GM21528 (cell line): ENCODE data around the gene ARFGAP1.
A peak's percentile ranks its signal among the peaks of the same experiment; 100 is the strongest.

ENCODE experiments used
- ATAC-seq: cut with Tn5 transposase; IDR thresholded peaks from one replicate; pipeline ENCODE4 v1.9.1; 2021; ENCODE audit warnings: mild to moderate bottlenecking, moderate library complexity; ENCODE audit not compliant: unreplicated experiment, low FRiP score

ARFGAP1 gene

GRCh38 chr20:63272105-63273058 is at the start of gene ARFGAP1:
Gene ARFGAP1, plus strand, starts transcription at chr20:63272813. Its CDS starts 2,768 bp downstream, at chr20:63275581.
- ATAC-seq: peak; percentile 70

GRCh38 chr20:63223121-63223825 is 49.3 kb upstream of the ARFGAP1 start:
- no peak for ATAC-seq

GRCh38 chr20:63223826-63224207 is 48.8 kb upstream of the ARFGAP1 start:
- no peak for ATAC-seq

DNA sequence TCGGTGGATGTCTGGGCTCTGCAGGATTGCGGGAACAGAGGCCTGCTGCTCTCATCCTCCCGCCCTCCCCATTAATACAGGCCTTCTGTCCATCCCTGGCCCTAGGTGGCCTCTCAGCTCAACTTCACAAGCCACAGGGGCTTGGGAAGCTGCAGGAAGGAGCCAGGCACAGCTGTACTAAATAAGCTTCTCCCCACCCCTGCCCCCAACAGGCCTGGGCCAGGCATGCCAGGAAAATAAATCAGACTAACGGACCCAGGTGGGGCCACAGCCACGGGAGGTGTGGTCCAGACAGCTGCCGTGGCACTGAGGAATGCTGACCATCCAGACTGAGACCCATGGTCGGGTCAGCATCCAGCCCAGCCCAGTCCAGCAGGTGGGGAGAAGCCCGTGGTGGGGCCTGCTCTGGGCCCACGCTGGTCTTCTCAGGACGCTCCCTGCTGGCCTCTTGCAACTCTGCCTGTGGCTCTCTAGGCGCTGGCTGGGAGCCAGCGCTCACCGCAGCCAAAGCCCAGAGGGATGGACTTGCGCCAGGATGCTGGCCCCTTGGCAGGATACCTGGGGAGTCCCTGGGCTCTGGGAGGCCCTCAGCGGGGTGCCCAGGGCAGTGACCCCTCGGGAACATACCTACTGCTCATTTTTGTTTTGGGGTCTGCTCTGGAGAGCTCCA is 48.1 kb upstream of the ARFGAP1 start:
- no peak for ATAC-seq

GRCh38 chr20:63225082-63225454 is 47.5 kb upstream of the ARFGAP1 start:
- ATAC-seq: no peak

DNA sequence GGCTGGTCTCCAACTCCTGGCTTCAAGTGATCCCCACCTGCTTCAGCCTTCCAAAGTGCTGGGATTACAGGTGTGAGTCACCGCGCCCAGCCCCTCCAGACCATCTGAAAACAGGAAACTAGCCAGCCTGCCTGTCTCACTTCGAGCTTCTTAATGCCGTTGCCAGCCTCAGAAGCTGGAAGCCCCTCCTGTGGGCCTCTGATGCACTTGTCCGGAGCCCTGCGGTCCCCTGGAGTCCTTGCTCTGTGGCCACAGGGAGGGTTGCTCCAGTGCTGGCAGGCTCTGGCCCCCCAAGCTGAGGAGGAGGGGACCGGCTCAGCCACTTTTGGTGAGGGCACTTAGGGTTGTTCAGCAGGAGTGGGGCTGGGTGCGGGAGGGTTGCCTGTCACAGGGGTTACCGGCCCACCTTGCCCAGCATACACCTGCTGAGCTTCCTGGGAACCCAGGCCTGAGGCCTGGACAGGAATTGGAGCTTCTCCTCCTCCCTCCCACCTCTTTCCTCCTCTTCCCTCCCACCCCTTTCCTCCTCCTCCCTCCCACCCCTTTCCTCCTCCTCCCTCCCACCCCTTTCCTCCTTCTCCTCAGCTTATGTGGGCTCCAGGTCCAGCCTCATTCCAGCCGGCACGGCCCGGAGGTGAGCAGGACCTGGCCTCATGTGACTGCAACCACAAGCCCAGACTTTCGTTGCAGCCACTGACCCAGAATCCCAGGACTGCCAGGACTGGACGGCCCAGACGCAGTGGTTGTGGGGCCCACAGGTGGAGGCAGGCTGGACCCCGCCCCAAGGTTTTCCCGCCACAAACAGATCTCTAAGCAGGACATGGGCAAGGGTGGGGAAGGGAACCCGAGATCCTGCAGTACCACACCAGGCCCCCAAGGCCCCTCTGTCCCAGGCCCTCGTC is 46.3 kb upstream of the ARFGAP1 start:
- no peak for ATAC-seq

GRCh38 chr20:63227260-63227659 is 45.4 kb upstream of the ARFGAP1 start:
- no peak for ATAC-seq

DNA sequence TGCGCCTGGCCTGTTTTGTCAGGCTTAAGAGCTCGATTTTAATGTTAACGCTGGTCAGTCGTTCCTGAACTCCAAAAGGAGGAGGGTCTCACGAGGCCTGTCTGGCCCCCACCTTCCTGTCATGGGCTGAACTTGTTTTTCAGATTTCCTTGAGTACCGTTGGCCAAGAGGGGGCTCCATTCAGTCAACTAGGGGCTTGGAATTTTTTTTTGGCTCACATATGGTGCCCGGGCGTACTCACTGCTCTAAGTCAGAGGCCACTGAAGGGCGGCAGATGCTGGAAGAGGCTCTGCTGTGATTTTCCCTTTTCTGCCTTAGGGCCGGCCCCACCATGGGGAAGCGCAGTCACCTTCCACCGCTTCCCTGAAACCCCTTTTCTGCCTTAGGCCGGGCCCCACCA is 43.8 kb upstream of the ARFGAP1 start:
- no peak for ATAC-seq

DNA sequence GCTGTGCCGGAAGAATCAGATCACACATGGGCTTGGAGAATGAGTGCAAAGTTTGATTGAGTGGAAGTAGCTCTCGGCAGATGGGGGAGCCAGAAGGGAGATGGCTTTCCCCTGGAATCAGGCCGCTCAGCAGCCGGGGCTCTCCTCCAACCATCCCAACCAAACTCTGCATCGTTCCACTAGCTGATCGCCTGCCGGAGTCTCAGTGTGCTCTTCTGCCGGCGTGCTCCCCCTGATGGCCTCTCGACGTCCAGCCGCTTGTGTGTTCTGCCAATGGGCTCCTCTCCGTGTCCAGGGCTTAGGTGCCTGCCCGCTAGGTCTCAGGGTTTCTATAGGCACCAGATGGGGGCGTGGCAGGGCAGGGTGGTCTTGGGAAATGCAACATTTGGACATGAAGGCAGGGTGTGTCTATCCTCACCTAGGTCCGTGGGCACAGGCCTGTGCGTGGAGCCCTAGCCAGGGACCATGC is 41.8 kb upstream of the ARFGAP1 start:
- no peak for ATAC-seq

GRCh38 chr20:63232235-63233060 is 40.2 kb upstream of the ARFGAP1 start:
- ATAC-seq: no peak

- no peak for ATAC-seq
Measured at GRCh38 chr20:63233061-63233344, 39.6 kb upstream of the ARFGAP1 start.

- ATAC-seq: no peak
Measured at GRCh38 chr20:63233924-63234323, 38.7 kb upstream of the ARFGAP1 start.

- no peak for ATAC-seq
Measured at GRCh38 chr20:63234693-63235398, 37.8 kb upstream of the ARFGAP1 start.

DNA sequence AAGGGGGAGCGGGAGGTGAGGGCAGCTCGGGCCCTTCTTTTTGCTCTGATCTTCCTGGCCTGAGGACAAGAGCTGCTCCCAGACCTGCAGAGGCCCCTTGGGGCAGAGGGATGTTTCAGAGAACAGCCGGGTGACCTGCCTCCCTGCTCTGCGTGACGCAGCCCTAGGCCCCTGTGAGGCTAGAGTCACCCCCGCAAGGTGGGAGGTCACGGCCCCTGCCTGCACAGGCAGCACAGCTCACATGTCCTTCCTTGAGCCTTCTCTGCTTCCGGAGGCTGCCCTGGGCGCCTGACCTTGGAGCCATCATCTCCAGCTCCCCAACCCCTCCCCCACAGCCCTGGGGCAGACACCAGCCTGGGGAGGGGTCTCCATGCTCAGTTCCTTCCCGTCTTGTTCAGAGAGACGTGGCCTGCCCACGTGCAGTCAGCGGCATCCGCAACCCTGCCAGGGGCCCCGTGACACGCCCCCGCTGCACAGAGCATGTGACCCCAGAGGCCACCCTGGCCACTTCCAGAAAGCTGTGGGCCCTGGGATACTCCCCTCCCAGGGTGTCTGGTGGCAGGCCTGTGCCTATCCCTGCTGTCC is 37.1 kb upstream of the ARFGAP1 start, which contains the start of gene BIRC7:
TSS of gene BIRC7 (plus strand) at position 507 of the 585 bp plus-strand sequence. CDS start 192 bp downstream, outside the sequence.
- ATAC-seq: no peak

DNA sequence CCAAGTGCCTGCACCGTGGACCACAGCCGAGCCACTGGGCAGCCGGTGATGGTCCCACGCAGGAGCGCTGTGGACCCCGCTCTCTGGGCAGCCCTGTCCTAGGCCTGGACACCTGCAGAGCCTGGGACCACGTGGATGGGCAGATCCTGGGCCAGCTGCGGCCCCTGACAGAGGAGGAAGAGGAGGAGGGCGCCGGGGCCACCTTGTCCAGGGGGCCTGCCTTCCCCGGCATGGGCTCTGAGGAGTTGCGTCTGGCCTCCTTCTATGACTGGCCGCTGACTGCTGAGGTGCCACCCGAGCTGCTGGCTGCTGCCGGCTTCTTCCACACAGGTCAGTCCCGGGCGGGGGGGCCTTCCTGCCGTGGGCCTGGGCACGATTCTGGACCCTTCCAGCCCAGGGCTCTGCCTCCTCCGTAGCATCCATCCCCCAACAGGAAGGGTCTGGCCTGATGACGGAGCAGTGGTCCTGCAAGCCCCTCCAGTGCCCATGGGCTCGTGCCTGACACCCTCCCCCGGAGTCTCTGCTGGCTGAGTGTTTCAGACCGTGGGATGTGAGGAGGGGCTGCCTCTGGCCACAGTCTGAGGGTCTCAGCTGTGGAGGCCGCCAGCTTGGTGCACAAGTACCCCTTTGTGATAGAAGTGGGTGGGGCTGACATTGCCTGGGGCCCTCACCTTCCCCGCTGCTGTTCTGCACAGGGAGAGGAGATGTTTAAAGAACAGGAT is 36.3 kb upstream of the ARFGAP1 start:
- no peak for ATAC-seq

DNA sequence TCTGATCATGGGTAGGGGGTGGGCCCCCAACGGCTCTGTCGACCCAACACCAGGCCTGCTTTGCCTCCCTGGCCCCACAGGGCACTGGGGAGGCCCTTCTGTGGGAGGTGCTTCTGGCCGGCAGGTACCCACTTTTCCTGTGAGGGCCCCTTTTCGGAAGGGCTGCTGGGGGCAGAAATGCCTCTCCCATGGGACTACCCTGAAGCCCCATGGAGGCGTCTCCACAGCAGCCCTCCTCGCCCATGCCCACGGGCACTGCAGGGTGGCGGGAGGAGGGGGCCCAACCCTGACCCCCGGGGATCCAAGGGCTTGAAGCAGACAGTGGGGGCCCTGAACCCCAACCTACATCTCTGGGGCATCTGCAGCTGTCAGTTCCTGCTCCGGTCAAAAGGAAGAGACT is 34.6 kb upstream of the ARFGAP1 start:
- no peak for ATAC-seq

GRCh38 chr20:63238514-63239125 is 34.0 kb upstream of the ARFGAP1 start:
- ATAC-seq: no peak
